Measurements from ENCODE around the gene IFNA14.
"Not testable (repeated sequence)": the region's sequence is repeated elsewhere in the genome, so short reads cannot be mapped to it uniquely, and the experiment has no call there.

IFNA14 gene

DNA sequence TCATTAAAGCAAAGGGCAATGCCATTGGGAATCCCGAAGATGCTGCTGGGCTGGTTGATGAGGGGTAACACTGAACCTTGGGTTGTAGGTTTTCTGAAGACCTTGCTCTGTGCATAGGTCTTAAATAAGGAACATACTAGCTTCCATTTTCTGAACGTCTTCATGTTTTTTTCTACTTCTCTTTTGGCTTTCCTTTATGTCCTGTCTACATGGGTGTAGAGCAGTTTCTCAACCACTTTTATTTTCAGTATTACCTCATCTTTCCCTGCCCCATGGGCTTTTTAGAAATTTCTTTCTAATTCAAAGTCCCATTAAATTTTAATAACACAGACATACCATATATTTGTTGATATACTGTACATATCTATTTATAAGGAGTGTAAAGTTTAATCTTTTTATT, at the start of gene IFNA14:
TSS of gene IFNA14 (minus strand) at position 95 of the 400 bp plus-strand sequence. CDS start at position 25, 70 bp downstream.
- no peak for DNase-seq (ENCODE audit: low spot score)

DNA sequence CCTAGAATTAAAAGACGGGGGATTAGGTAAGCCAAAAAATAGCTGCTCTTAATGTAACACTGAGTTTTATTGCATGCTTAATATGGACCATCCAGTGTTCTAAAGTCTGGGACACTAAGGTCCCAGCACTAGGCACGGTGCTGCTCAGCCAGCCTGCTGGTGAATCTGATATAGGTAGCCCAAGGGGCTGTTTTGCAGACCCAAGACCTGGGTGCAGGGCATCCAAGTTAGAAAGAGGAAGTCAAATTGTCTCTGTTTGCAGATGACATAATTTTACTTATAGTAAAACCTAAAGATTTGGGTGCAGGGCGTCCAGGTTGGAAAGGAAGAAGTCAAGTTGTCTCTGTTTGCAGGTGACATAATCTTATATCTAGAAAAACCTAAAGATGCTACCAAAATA, 47.5 kb upstream of the IFNA14 start:
- DNase-seq (ENCODE audit: low spot score): no peak

- no peak for DNase-seq (ENCODE audit: low spot score)
These were observed 46.9 kb upstream of the IFNA14 start for GRCh38 chr9:21286659-21287058.

DNA sequence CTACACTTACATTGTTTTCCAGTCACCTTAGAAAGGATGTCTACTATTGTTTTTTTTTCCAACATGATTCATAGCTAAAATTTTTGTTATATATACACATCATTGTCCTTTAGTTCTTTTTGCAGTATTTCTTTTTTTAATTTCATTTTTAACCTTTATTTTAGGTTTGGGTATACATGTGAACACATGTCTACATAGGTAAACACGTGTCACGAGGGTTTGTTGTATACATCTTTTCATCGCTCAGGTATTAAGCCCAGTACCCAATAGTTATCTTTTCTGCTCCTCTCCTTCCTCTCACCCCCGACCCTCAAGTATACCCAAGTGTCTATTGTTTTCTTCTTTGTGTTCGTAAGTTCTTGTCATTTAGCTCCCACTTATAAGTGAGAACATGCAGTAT, 46.3 kb upstream of the IFNA14 start:
- DNase-seq (ENCODE audit: low spot score): no peak

- DNase-seq (ENCODE audit: low spot score): no peak
These were observed 41.5 kb upstream of the IFNA14 start for GRCh38 chr9:21281275-21281674.

GRCh38 chr9:21268347-21268657, 28.5 kb upstream of the IFNA14 start:
- DNase-seq (ENCODE audit: low spot score): no peak

- no peak for DNase-seq (ENCODE audit: low spot score)
These were observed 27.9 kb upstream of the IFNA14 start for GRCh38 chr9:21267485-21268346.

DNA sequence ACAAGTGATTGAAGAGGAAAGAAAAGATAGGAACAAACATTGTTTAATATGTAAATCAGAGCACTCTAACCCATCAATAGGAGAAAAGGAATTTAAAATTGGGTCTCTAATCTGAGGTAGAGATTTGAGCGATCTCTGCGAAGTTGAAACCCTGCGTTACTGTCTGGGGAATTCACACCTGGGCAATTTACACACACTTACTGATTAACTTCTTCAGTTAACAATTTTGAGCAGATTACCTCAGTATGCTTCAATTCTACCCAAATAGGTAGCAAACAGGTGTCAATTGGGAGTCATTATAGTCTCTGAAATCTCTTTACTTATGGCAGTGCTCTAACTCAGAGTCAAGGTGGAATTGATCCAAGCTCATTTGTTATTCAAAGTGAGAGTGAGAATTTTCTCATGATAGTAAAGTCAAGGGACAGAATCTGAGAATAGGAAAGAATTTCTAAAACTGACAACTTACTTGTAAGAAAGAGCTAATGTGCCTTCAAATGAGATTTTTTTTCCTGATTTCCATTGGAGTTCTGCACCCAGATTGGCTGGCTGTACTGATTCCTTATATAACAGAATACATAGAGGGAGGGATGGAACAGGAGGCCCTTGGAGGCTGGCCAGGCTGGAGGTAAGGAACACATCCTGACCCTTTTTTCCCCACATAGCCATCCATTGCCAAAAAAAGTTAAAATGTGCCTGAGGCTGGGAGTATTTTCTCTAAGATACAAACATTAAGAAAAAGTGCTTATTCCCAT, 27.1 kb upstream of the IFNA14 start:
- no peak for DNase-seq (ENCODE audit: low spot score)

GRCh38 chr9:21265421-21266189, 25.8 kb upstream of the IFNA14 start:
- DNase-seq (ENCODE audit: low spot score): no peak

DNA sequence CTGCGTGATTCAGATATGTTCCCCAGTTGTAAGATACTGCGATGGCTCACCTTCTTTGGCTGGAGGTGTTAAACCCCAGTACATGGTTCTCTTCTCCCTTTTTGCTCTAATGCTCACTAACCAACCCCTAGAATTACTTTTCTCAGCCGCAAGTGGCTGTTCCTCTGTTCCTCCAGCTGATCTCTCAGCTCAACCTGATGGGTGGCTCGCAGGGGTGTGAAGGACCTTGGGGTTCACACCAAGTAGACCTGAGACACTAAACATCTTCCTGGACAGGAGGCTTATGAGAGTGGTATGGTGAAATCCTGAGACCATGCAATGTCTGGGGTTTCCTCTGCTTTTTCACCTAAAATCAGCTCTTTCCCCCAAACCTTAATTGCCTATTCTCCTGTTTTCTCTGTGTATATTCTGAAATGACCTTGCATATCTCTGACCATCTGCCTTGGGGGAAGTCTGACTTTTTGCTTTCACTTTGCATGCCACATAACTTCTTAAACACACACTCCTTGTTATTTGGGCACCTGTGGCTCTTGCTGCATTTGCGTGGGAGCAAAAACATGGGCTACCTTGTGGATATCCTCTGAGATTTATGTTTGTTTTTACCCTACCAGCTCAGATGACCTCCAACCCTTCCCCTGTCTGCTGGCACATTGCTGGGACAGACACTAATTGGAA, 15.9 kb upstream of the IFNA14 start:
- DNase-seq (ENCODE audit: low spot score): no peak

- DNase-seq (ENCODE audit: low spot score): peak; percentile 39
These were observed 13.1 kb upstream of the IFNA14 start for GRCh38 chr9:21252721-21253547.

DNA sequence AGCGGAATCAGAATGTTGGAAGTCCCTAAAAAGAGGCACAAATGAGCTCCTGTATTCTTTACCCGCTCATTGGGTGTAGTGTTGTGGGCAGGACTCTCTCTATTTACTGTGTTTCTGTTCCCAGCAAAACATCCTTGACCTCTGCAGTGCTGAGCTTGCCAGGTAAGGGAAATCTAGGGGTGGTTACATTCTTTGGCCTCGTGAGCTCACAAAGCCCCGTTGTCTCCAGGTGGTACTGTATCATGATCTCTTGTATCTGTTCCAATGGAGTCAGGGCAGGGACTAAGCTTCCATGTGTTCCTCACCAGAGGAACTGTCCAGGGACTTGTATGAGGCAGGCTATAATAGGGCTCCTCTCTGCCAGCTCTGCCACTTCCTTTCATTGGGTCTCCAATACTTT, 11.8 kb upstream of the IFNA14 start:
- no peak for DNase-seq (ENCODE audit: low spot score)

DNA sequence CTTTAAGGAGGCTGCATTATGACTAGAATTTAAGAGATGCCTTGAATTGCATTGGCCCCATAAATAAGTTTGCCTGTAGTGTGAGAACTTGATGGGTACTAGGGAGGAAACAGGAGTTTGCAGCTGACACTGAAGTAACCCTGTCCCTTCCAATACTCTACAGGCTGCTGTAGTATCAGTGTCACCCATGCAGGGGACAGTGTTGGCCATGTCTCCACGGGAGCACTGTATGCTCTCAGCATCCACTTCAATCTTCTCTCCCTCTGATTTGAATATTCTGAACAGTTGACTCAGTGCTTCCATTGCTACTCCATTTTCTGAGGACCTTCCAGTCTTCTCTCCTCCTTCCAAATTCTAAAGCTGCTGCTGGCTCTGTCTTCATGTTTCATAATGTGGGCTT, 11.4 kb upstream of the IFNA14 start:
- DNase-seq (ENCODE audit: low spot score): no peak

DNA sequence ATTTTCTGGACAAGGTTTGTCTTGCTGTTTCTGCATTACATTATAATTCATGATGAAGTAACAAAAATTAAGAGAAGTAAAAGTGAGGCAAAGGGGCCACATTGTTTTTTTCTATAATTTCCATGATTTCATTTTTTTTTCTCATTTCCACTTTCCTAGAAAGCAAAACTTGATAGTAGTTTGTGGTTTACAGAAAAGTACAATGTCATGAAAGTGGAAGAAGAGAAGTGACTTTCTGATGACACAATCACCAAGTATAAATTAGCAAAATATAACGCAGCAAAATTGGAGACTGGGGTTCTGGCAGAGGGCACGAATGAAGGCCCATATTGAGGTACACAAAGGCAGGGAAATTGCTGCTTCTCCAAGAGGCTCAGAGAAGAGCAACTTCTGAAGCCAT, 5.0 kb upstream of the IFNA14 start:
- DNase-seq (ENCODE audit: low spot score): no peak

- not testable (repeated sequence) for DNase-seq (ENCODE audit: low spot score)
These were observed 3.5 kb downstream of the IFNA14 start for GRCh38 chr9:21236360-21236714.

- DNase-seq (ENCODE audit: low spot score): peak; percentile 50
These were observed 4.1 kb downstream of the IFNA14 start for GRCh38 chr9:21235468-21236359.

DNA sequence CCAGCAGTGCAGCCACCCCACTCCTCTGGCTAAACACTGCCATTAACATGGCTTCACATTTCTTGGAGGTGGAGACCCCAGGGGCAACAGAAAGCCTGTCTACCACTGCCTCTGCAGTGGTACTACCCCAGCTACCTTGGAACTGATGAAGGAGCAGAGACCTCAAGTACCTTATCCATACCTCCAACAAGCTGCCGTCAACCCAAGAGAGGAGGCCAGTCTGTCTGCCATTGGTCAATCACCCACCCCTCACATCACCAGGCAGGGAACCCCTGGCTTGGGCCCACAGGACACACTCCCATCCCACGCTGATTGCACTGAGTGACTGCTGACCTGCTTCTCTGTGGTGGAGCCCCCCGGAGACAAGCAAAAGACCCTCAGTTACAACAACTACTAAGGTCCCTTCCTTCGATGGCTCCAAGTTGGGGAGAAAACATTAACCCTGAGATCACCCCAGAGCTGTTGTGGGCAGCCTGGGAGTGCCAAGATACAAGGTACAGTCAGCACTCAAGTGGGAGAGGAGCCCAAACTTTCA, 5.6 kb downstream of the IFNA14 start:
- no peak for DNase-seq (ENCODE audit: low spot score)

DNA sequence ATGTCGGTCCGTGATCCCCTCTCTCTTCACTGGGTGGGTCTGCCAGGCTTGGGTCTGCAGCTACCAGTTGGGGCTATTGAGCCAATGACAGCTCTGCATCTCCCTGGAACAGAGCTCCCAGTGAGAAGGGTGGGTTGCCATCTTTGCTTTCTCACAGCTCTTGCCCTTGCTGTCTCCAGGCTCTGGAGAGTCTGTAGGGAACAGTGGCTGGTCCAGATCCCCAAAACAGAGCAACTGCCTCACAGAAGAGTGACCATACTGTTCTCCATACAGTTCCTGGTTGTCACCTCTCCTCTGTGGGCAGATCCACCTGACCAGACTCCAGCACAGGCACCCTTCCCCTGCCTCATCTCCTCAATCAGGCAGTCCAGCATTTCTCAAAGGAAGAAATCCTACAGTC, 6.5 kb downstream of the IFNA14 start:
- no peak for DNase-seq (ENCODE audit: low spot score)

DNA sequence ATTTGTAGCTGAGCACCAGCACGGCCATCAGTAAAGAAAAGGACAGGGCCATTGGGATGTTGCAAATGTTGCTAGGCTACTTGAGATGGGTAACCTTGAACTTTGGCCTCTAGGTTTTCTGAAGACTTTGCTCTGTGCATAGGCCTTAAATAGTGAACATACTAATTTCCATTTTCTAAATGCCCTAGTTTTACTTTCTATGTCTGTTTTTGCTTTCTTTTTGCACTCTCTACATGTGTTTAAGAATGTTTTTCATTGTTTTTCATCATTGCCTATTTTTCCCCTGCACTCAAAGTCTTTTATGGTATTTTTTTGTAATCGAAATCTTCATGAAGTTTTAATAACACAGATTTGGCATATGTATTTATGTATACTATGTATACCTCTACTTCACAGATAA, 11.7 kb downstream of the IFNA14 start, which contains the start of gene IFNA17:
TSS of gene IFNA17 (minus strand) at position 101 of the 400 bp plus-strand sequence. CDS start at position 52, 49 bp downstream.
- DNase-seq (ENCODE audit: low spot score): no peak

DNA sequence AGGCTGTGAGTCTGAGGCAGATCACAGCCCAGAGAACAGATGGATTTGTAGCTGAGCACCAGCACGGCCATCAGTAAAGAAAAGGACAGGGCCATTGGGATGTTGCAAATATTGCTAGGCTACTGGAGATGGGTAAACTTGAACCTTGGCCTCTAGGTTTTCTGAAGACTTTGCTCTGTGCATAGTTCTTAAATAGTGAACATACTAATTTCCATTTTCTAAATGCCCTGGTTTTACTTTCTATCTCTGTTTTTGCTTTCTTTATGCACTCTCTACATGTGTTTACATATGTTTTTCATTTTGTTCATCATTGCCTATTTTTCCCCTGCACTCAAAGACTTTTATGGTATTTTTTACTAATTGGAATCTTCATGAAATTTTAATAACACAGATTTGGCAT, 22.6 kb downstream of the IFNA14 start, which contains the start of gene IFNA16:
TSS of gene IFNA16 (minus strand) at position 101 of the 400 bp plus-strand sequence. CDS start at position 95, 6 bp downstream.
- DNase-seq (ENCODE audit: low spot score): not testable (repeated sequence)

All from GM03348 (cell line).